WTC11 (cell line): ENCODE data around the gene KIRREL3. TPM values are rescaled to one million over a fixed set of nuclear protein-coding genes. Genes with fewer than 3 reads are reported as not detected.

ENCODE experiments used
- ATAC-seq: fragments of 200-7000 bp; cut with Tn5 transposase; 2 replicates; pipeline ENCODE4 v1.10.0; 2021; ENCODE audit warnings: mild to moderate bottlenecking, moderate library complexity
- CTCF ChIA-PET: fragments of 300-600 bp; sonication (Branson Sonifier 250); formaldehyde crosslinking; loops from one replicate; lab custom pipeline; 2021; ENCODE audit warnings: antibody characterized with exemption; lab: Charles Lee
- POLR2A ChIA-PET: fragments of 350-600 bp; sonication (Branson Sonifier 250); formaldehyde crosslinking; loops from one replicate; lab custom pipeline; 2021; ENCODE audit warnings: antibody characterized with exemption; lab: Charles Lee
- DNase-seq: peaks from one replicate; pipeline ENCODE4 v3.0.0; 2021; ENCODE audit warnings: low spot score
- H3K27ac Mint-ChIP-seq: 2 replicates; pipeline ENCODE4 v1.8.0; 2021; ENCODE audit warnings: mixed read lengths
- H3K27me3 Mint-ChIP-seq: 2 replicates; pipeline ENCODE4 v1.8.0; 2021; ENCODE audit warnings: low read depth, mild to moderate bottlenecking, moderate library complexity, mixed read lengths
- H3K36me3 Mint-ChIP-seq: 2 replicates; pipeline ENCODE4 v1.8.0; 2021; ENCODE audit warnings: mixed read lengths
- H3K4me1 Mint-ChIP-seq: 2 replicates; pipeline ENCODE4 v1.8.0; 2022; ENCODE audit warnings: mixed read lengths
- H3K4me3 Mint-ChIP-seq: 2 replicates; pipeline ENCODE4 v1.8.0; 2021; ENCODE audit warnings: mild to moderate bottlenecking, moderate library complexity, mixed read lengths
- H3K9me3 Mint-ChIP-seq: 2 replicates; pipeline ENCODE4 v1.8.0; 2021; ENCODE audit warnings: mixed read lengths
- AR ChIP-seq: fragments of 250-450 bp; sonication (Bioruptor Pico); IDR thresholded peaks from 2 replicates; pipeline ENCODE4 v1.9.0; 2021; ENCODE audit warnings: mild to moderate bottlenecking
- E2F5 ChIP-seq: sonication (generic); formaldehyde crosslinking; IDR thresholded peaks from 2 replicates; pipeline ENCODE4 v1.8.1; 2022; ENCODE audit warnings: mild to moderate bottlenecking, moderate library complexity, missing genetic modification reagents
- ETV6 ChIP-seq: sonication (generic); formaldehyde crosslinking; IDR thresholded peaks from 2 replicates; pipeline ENCODE4 v1.8.1; 2022; ENCODE audit warnings: mild to moderate bottlenecking, missing genetic modification reagents
- FOXP4 ChIP-seq: sonication (generic); formaldehyde crosslinking; IDR thresholded peaks from 2 replicates; pipeline ENCODE4 v1.8.0; 2022; ENCODE audit warnings: mild to moderate bottlenecking, missing genetic modification reagents
- MLX ChIP-seq: sonication (generic); formaldehyde crosslinking; IDR thresholded peaks from 2 replicates; pipeline ENCODE4 v1.8.1; 2023; ENCODE audit warnings: mild to moderate bottlenecking, missing genetic modification reagents, moderate library complexity
- PREB ChIP-seq: sonication (generic); formaldehyde crosslinking; IDR thresholded peaks from 2 replicates; pipeline ENCODE4 v1.8.1; 2022; ENCODE audit warnings: mild to moderate bottlenecking, missing genetic modification reagents, moderate library complexity, borderline replicate concordance
- SMAD3 ChIP-seq: sonication (generic); formaldehyde crosslinking; IDR thresholded peaks from 2 replicates; pipeline ENCODE4 v1.8.0; 2022; ENCODE audit warnings: missing genetic modification reagents, mild to moderate bottlenecking, borderline replicate concordance
- SMAD4 ChIP-seq: sonication (generic); formaldehyde crosslinking; IDR thresholded peaks from 2 replicates; pipeline ENCODE4 v1.8.0; 2022; ENCODE audit warnings: mild to moderate bottlenecking, missing genetic modification reagents
- SP1 ChIP-seq: sonication (generic); formaldehyde crosslinking; conservative IDR thresholded peaks from 2 replicates; pipeline ENCODE4 v1.8.1; 2022; ENCODE audit warnings: missing genetic modification reagents
- TP53 ChIP-seq: sonication (generic); formaldehyde crosslinking; IDR thresholded peaks from 2 replicates; pipeline ENCODE4 v1.8.1; 2023; ENCODE audit warnings: mild to moderate bottlenecking, missing genetic modification reagents
- ZMAT4 ChIP-seq: fragments of 250-450 bp; sonication (Bioruptor Pico); IDR thresholded peaks from 2 replicates; pipeline ENCODE4 v1.9.0; 2021; ENCODE audit warnings: mild to moderate bottlenecking
- ZNF138 ChIP-seq: sonication (generic); formaldehyde crosslinking; conservative IDR thresholded peaks from 2 replicates; pipeline ENCODE4 v1.8.1; 2022; ENCODE audit warnings: mild to moderate bottlenecking, moderate library complexity, missing genetic modification reagents
- total RNA-seq: library from RNA; stranded (reverse); gene quantifications from 3 replicates; pipeline ENCODE4 v1.2.3, GENCODE V29; 2021

The KIRREL3 gene
- total RNA-seq, 1 experiment from 2014 or later: 0.59 TPM

GRCh38 chr11:126405906-126406305 is 594.7 kb downstream of the KIRREL3 start:
- no peak for TF ChIP-seq SP1 (CRISPR knock-in tag)
- no peak overlapping the region for H3K27ac Mint-ChIP-seq
- CTCF ChIA-PET: interaction anchor here (1.0 kb wide), 1 partner anchor 95 kb away, joined by 3 read pairs; no protein-coding TSS in a partner anchor

GRCh38 chr11:126405374-126405773 is 595.2 kb downstream of the KIRREL3 start:
- no peaks in the 10 kb centered on the region for H3K9me3 Mint-ChIP-seq
- no peak overlapping the region for H3K4me3 Mint-ChIP-seq
- no peak for DNase-seq
- TF ChIP-seq E2F5 (no peak), PREB (no peak), ETV6 (CRISPR knock-in tag) (no peak), ZMAT4 (CRISPR knock-in tag) (no peak), TP53 (no peak), ZNF138 (no peak), SMAD3 (CRISPR knock-in tag) (no peak)
- no peak overlapping the region for H3K27ac Mint-ChIP-seq
- CTCF ChIA-PET: interaction anchor here (0.7 to 1.0 kb wide), 3 partner anchors 11 to 95 kb away, joined by 3 to 4 read pairs (median 3); no protein-coding TSS in a partner anchor
- POLR2A ChIA-PET: no interaction called here
- no peak for ATAC-seq
- H3K27me3 Mint-ChIP-seq: no peaks in the 10 kb centered on the region
- peaks cover 6% of the 10 kb centered on the region for H3K36me3 Mint-ChIP-seq
- H3K4me1 Mint-ChIP-seq: peaks cover 32% of the 10 kb centered on the region

More at GRCh38 chr11:126405906-126406305, 594.7 kb downstream of the KIRREL3 start:
- Mint-ChIP-seq H3K4me3 (no peak overlapping the region), H3K36me3 (peaks cover 6% of the 10 kb centered on the region), H3K9me3 (no peaks in the 10 kb centered on the region), H3K4me1 (peaks cover 32% of the 10 kb centered on the region), H3K27me3 (no peaks in the 10 kb centered on the region)
- DNase-seq: no peak
- POLR2A ChIA-PET: no interaction called here
- no peak for ATAC-seq

- no peaks in the 10 kb centered on the region for H3K27me3 Mint-ChIP-seq
- DNase-seq: no peak
- ATAC-seq: peak; percentile 57
- TF ChIP-seq SMAD3 (CRISPR knock-in tag): no peak
- no peak for TF ChIP-seq SMAD4 (CRISPR knock-in tag)
- no peak for TF ChIP-seq FOXP4 (CRISPR knock-in tag)
- no peak for TF ChIP-seq AR
- TF ChIP-seq MLX (CRISPR knock-in tag): no peak
- POLR2A ChIA-PET: no interaction called here
- H3K9me3 Mint-ChIP-seq: peaks cover 4% of the 10 kb centered on the region
- no peak overlapping the region for H3K27ac Mint-ChIP-seq
- CTCF ChIA-PET: interaction anchor here (0.5 to 4.0 kb wide), 3 partner anchors 8 to 483 kb away, joined by 3 to 15 read pairs (median 10); no protein-coding TSS in a partner anchor
- H3K4me1 Mint-ChIP-seq: peaks cover 32% of the 10 kb centered on the region
- no peak overlapping the region for H3K4me3 Mint-ChIP-seq
- peaks cover 9% of the 10 kb centered on the region for H3K36me3 Mint-ChIP-seq
These were observed 596.2 kb downstream of the KIRREL3 start for GRCh38 chr11:126404367-126404766.
